Sigmoid colon (tissue), 7 donors: ENCODE results near the gene SELENOP. TPM values are rescaled to one million over a fixed set of nuclear protein-coding genes. Genes with fewer than 3 reads are reported as not detected.

Experiments used
- DNase-seq: peaks from one replicate; pipeline ENCODE4 v3.0.0-alpha.2; 2019
- H3K27ac ChIP-seq, 4 donors: fragments of 200-600 bp; sonication (generic); one replicate each; pipeline ENCODE4 v1.5.1; 2016 to 2019; ENCODE audit warnings: mild to moderate bottlenecking in 1 of 4
- H3K27me3 ChIP-seq, 3 donors: fragments of 200-600 bp; sonication (generic); one replicate each; pipeline ENCODE4 v1.5.1; 2019; ENCODE audit warnings: mild to moderate bottlenecking in 1 of 3
- H3K36me3 ChIP-seq, 4 donors: fragments of 200-600 bp; sonication (generic); one replicate each; pipeline ENCODE4 v1.5.1; 2016 to 2019
- H3K4me1 ChIP-seq, 4 donors: fragments of 200-600 bp; sonication (generic); one replicate each; pipeline ENCODE4 v1.5.1; 2017 to 2019
- H3K4me3 ChIP-seq, 4 donors: fragments of 200-600 bp; sonication (generic); one replicate each; pipeline ENCODE4 v1.5.1; 2017 to 2019; ENCODE audit warnings: mild to moderate bottlenecking in 2 of 4, moderate library complexity in 1 of 4
- H3K9me3 ChIP-seq, 4 donors: fragments of 200-600 bp in 3 of 4; sonication (generic) in 3 of 4; one replicate each; pipeline versions ENCODE4 v1.5.1 to v1.6.1; 2013 to 2019
- EP300 ChIP-seq, 4 donors: sonication (generic); formaldehyde crosslinking; IDR thresholded peaks; one replicate each; pipeline ENCODE4 v1.6.1; 2017; ENCODE audit warnings: antibody characterized with exemption in 4 of 4
- POLR2A ChIP-seq, 2 donors: fragments of 450-650 bp; IDR thresholded peaks; one replicate each; pipeline ENCODE4 v1.6.1; 2016; ENCODE audit warnings: antibody characterized with exemption in 2 of 2, mild to moderate bottlenecking in 2 of 2, moderate library complexity in 2 of 2
- POLR2AphosphoS5 ChIP-seq, 4 donors: sonication (generic); formaldehyde crosslinking; IDR thresholded peaks; one replicate each; pipeline ENCODE4 v1.6.1; 2017; ENCODE audit warnings: antibody characterized with exemption in 4 of 4
- WGBS, 2 donors: extraction: QIAGEN DNeasy Blood & Tissue Kit; methylation state at CpG; one replicate each; pipeline ENCODE4 v1.1.7; 2013; 5-methylcytosine and 5-hydroxymethylcytosine counted together
- intact Hi-C: fragments of 100-400 bp; cut with DNase I; formaldehyde crosslinking; loops from one replicate; pipeline ENCODE4 v1.15.1; 2023
- polyA plus RNA-seq, 3 donors: library from polyadenylated mRNA; stranded (reverse); fragments of 200-250 nt; gene quantifications; one replicate each; pipeline ENCODE4 v1.2.3, GENCODE V29; 2013
- total RNA-seq, 4 donors: library from RNA; depleted of rRNA; stranded (reverse); fragments of >200 nt; gene quantifications; one replicate each; pipeline ENCODE4 v1.1.0, GENCODE V29; 2016
- TF ChIP-seq, protein P1 (sequence below), 4 experiments: fragments of 450-650 bp in 3 of 4; fragments of 200-600 bp in 1 of 4; IDR thresholded peaks; one replicate each; pipeline ENCODE4 v1.5.1; 2016 to 2019; ENCODE audit warnings: antibody characterized with exemption in 4 of 4, mild to moderate bottlenecking in 3 of 4, moderate library complexity in 2 of 4
- donor health status: healthy with polysubstance abuse.
- donor health status: Bipolar disorder and iron deficiency.
- donor health status: healthy.

The SELENOP gene
- total and polyA plus RNA-seq, 7 donors, result 261 to 1,116 (median 457) TPM

DNA sequence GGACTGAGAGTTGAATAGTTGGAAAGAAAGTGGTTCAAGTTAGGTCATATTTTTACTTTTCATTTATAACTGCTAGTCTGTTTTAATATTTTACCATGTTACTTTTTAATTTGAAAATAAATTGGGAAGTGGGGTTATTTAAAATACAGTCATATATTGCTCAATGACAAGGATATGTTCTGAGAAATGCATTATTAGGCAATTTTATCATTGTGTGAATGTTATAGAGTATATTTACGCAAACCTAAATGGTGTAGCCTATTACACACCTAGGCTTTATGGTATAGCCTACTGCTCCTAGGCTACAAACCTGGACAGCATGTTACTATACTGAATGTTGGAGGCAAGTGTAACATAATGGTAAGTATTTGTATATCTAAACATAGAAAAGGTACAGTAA is 49.9 kb downstream of the SELENOP start:
- no peaks in the 10 kb centered on the region for H3K27me3 ChIP-seq
- intact Hi-C loops, result loop anchor here (10.0 kb wide), 1 partner anchor 837 kb away; the partner anchor contains the start of gene FBXO4
- no peaks in the 10 kb centered on the region for H3K36me3 ChIP-seq
- no peaks in the 10 kb centered on the region for H3K9me3 ChIP-seq
- no peaks in the 10 kb centered on the region for H3K4me1 ChIP-seq
- no peak overlapping the region for H3K4me3 ChIP-seq
- TF ChIP-seq EP300 (IDR thresholded peaks at IDR 0.05) (no peak), POLR2A (IDR thresholded peaks at IDR 0.05) (no peak), POLR2AphosphoS5 (IDR thresholded peaks at IDR 0.05) (no peak)
- TF ChIP-seq, protein P1, sequence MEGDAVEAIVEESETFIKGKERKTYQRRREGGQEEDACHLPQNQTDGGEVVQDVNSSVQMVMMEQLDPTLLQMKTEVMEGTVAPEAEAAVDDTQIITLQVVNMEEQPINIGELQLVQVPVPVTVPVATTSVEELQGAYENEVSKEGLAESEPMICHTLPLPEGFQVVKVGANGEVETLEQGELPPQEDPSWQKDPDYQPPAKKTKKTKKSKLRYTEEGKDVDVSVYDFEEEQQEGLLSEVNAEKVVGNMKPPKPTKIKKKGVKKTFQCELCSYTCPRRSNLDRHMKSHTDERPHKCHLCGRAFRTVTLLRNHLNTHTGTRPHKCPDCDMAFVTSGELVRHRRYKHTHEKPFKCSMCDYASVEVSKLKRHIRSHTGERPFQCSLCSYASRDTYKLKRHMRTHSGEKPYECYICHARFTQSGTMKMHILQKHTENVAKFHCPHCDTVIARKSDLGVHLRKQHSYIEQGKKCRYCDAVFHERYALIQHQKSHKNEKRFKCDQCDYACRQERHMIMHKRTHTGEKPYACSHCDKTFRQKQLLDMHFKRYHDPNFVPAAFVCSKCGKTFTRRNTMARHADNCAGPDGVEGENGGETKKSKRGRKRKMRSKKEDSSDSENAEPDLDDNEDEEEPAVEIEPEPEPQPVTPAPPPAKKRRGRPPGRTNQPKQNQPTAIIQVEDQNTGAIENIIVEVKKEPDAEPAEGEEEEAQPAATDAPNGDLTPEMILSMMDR (IDR thresholded peaks at IDR 0.05), result no peak
- DNase-seq, result no peak
- 97 to 98% methylated on average over 1 of the region's 1 CpG for WGBS, 2 donors
- no peak overlapping the region for H3K27ac ChIP-seq

DNA sequence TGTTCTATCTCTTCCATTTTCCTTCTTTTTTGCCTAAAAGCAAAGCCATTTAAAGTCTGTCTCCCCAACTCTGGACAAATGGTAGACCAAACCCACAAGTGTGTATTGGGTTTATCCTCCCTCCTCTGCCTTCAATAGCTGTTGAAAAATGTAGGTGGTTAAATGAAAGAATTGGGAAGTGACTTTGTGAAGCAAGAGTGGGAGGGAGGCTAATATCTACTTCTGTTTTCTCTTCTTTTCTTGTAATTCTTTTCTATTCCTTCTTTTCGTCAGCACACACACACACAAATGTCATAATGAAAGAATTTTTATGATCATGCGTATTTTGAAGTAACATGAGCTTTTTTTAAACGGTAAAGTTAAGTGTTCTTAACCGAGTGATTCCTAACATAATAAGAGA is 51.3 kb downstream of the SELENOP start:
- 89% methylated on average over 4 of the region's 4 CpGs for WGBS, 2 donors
- TF ChIP-seq POLR2A (IDR thresholded peaks at IDR 0.05), result no peak

DNA sequence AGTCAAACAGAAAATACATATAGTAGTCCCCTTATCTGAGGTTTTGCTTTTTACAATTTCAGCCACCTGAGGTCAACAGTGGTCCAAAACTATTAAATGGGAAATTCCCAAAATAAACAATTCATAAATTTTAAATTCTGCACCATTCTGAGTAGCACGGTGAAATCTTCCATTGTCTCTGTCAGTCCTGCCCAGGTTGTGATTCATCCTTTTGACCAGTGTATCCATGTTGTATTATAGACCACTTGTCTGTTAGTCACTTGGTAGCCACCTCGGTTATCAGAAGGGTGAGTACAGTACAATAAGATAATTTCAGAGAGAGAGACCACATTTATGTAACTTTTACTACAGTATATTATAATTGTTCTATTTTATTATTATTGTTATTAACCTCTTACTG is 52.2 kb downstream of the SELENOP start:
- Histone ChIP-seq H3K9me3 (no peaks in the 10 kb centered on the region), H3K27ac (no peak overlapping the region), H3K36me3 (no peaks in the 10 kb centered on the region), H3K4me3 (no peak overlapping the region), H3K27me3 (peaks cover 0 to 5% (median 0%) of the 10 kb centered on the region in 3 donors), H3K4me1 (no peaks in the 10 kb centered on the region)
- DNase-seq, result no peak
- 70 to 76% methylated on average over 2 of the region's 2 CpGs for WGBS, 2 donors
- no peak for TF ChIP-seq EP300 (IDR thresholded peaks at IDR 0.05)
- TF ChIP-seq POLR2A (IDR thresholded peaks at IDR 0.05), result no peak
- TF ChIP-seq POLR2AphosphoS5 (IDR thresholded peaks at IDR 0.05), result no peak
- TF ChIP-seq, protein P1 (IDR thresholded peaks at IDR 0.05), result no peak
- intact Hi-C loops, result no loop called here

More for the DNA sequence above, 51.3 kb downstream of the SELENOP start:
- no peak for DNase-seq
- no peaks in the 10 kb centered on the region for H3K9me3 ChIP-seq
- no peaks in the 10 kb centered on the region for H3K36me3 ChIP-seq
- H3K4me3 ChIP-seq, result no peak overlapping the region
- H3K27ac ChIP-seq, result no peak overlapping the region
- no peaks in the 10 kb centered on the region for H3K4me1 ChIP-seq
- H3K27me3 ChIP-seq, result peaks cover 0 to 5% (median 0%) of the 10 kb centered on the region in 3 donors
- intact Hi-C loops, result loop anchor here (10.0 kb wide), 1 partner anchor 836 kb away; the partner anchor contains the start of gene FBXO4

DNA sequence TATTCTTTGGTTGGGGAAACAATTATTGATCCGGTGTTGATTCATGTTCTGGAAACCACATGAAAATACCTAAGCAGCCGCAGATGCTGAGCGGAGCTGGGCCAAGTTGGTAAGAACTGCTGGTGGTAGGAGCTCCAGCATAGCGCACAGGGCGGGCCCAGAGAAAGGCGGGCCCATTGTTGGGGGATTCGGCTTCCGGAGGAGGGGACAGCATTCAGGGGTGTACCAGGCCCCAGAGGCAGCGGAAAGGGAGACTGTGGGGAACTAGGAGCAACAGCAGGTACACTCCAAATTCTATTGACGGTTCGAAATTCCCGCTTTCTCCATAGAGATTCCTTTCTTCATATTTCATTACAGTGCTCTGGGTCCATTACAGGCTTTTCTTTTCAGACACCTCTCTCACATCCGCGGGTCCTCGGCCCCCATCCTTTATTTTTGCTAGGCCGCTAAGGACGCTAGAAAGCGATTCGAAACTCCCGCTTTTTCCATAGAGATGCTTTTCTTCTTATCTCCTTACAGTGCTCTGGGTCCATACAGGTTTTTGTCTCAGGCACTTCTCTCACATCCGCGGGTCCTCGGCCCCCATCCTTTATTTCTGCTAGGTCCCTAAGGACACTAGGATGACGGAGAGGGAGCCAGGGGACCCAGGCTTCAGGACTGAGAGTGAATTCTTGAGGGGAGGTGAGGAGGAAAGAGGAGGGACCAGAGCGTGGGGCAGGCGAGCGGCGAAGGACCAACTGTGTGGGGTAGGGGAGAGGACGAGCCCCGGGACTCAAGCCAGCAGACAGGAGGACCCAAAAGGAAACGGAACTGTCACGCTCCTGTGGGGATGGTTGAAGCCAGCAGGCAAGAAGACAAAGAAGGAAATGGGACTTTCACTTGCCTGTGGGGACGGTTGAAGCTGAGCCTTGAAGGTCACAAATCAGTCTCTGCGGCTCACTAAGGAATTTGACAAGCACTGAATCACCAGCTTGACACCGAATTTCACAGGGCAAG is 54.8 kb downstream of the SELENOP start, which contains the start of gene CCDC152:
TSS of gene CCDC152 (plus strand) at position 213 of the 996 bp plus-strand sequence. CDS start 2,304 bp downstream, outside the sequence.
- 30 to 53% methylated on average over 35 of the region's 35 CpGs for WGBS, 2 donors
- intact Hi-C loops, result no loop called here

More for the DNA sequence above, 54.8 kb downstream of the SELENOP start, which contains the start of gene CCDC152:
- H3K36me3 ChIP-seq, result no peaks in the 10 kb centered on the region
- no peaks in the 10 kb centered on the region for H3K9me3 ChIP-seq
- DNase-seq, result no peak
- H3K4me3 ChIP-seq, result peak within 1 kb of the TSS in 1 of 4 donors; percentile 8
- H3K27me3 ChIP-seq, result peaks cover 0 to 5% (median 0%) of the 10 kb centered on the region in 3 donors
- no peaks in the 10 kb centered on the region for H3K4me1 ChIP-seq
- no peak for TF ChIP-seq EP300 (IDR thresholded peaks at IDR 0.05)
- no peak for TF ChIP-seq POLR2AphosphoS5 (IDR thresholded peaks at IDR 0.05)
- TF ChIP-seq, protein P1 (IDR thresholded peaks at IDR 0.05), result no peak
- TF ChIP-seq POLR2A (IDR thresholded peaks at IDR 0.05), result no peak
- no peak within 1 kb of the TSS for H3K27ac ChIP-seq
